Panc1 (cell line): ENCODE measurements around the gene IPO4. TPM values are rescaled to one million over a fixed set of nuclear protein-coding genes. Genes with fewer than 3 reads are reported as not detected.
"Not testable (repeated sequence)": the region's sequence is repeated elsewhere in the genome, so short reads cannot be mapped to it uniquely, and the experiment has no call there.

ENCODE experiments used
- ATAC-seq: fragments of 200-7000 bp; cut with Tn5 transposase; 2 replicates; pipeline ENCODE4 v1.9.1; 2020; ENCODE audit warnings: mild to moderate bottlenecking, moderate library complexity
- BruUV-seq: library from RNA; stranded (reverse); fragments of 400-500 nt; replicated peaks from 2 replicates; lab custom pipeline; 2021; lab: Mats Ljungman, UMichigan
- CTCF ChIA-PET: fragments of 300-600 bp; sonication (Branson Sonifier 250); formaldehyde crosslinking; loops from one replicate; lab custom pipeline; 2022; ENCODE audit warnings: antibody characterized with exemption; lab: Charles Lee
- POLR2A ChIA-PET: fragments of 300-600 bp; sonication (Branson Sonifier 250); formaldehyde crosslinking; loops from one replicate; lab custom pipeline; 2022; ENCODE audit warnings: antibody characterized with exemption; lab: Charles Lee
- DNase-seq: peaks from one replicate; pipeline ENCODE4 v3.0.0-alpha.2; 2010; ENCODE audit warnings: low read depth, low spot score
- H3K27ac ChIP-seq: 2 replicates; pipeline ENCODE4 v1.5.1; 2011; ENCODE audit warnings: mild to moderate bottlenecking, low read length, inconsistent platforms
- H3K27me3 ChIP-seq: fragments of 200-500 bp; sonication (Bioruptor generic); 2 replicates; pipeline ENCODE4 v1.6.0; 2014; ENCODE audit warnings: low read length, inconsistent platforms; ENCODE audit not compliant: control insufficient read depth, insufficient read depth
- H3K36me3 ChIP-seq: fragments of 200-500 bp; sonication (Bioruptor generic); 2 replicates; pipeline ENCODE4 v1.5.1; 2014; ENCODE audit warnings: inconsistent platforms, mild to moderate bottlenecking, low read length, moderate library complexity; ENCODE audit not compliant: control insufficient read depth, insufficient read depth
- H3K4me1 ChIP-seq: 2 replicates; pipeline ENCODE4 v1.5.1; 2011; ENCODE audit warnings: inconsistent platforms, mild to moderate bottlenecking, low read length, moderate library complexity; ENCODE audit not compliant: control insufficient read depth, insufficient read depth
- H3K4me3 ChIP-seq, 2 experiments: 2 replicates each; pipeline ENCODE4 v1.5.1; 2011 to 2012; ENCODE audit warnings: low read depth in 2 of 2, low read length in 2 of 2, mild to moderate bottlenecking in 2 of 2, inconsistent platforms in 1 of 2, moderate library complexity in 1 of 2
- H3K9me3 ChIP-seq: fragments of 200-500 bp; sonication (Bioruptor generic); 2 replicates; pipeline ENCODE4 v1.5.1; 2014; ENCODE audit warnings: low read depth, mild to moderate bottlenecking, inconsistent platforms, low read length, moderate library complexity; ENCODE audit not compliant: control insufficient read depth, insufficient read depth
- POLR2AphosphoS5 ChIP-seq: IDR thresholded peaks from 2 replicates; pipeline ENCODE4 v1.6.1; 2012; ENCODE audit warnings: mild to moderate bottlenecking, low read depth, low read length, moderate library complexity
- SIN3A ChIP-seq: IDR thresholded peaks from 2 replicates; pipeline ENCODE4 v1.6.1; 2012; ENCODE audit warnings: low read depth, mild to moderate bottlenecking, low read length, moderate library complexity, borderline replicate concordance; ENCODE audit not compliant: insufficient read depth
- TCF7L2 ChIP-seq: IDR thresholded peaks from 2 replicates; pipeline ENCODE4 v1.6.1; 2011; ENCODE audit warnings: mild to moderate bottlenecking, low read depth, low read length, inconsistent platforms
- in situ Hi-C: cut with HindIII; loops from 2 replicates; pipeline ENCODE4 v1.10.0; 2016; ENCODE audit warnings: low sequenced_read_pairs, low pct_unique_long_range_greater_than_20kb
- intact Hi-C: fragments of 100-400 bp; cut with micrococcal nuclease; formaldehyde crosslinking; loops from one replicate; pipeline ENCODE4 v1.10.0; 2022; ENCODE audit not compliant: unreplicated experiment
- total RNA-seq: library from RNA; stranded (reverse); gene quantifications from one replicate; pipeline ENCODE4 v1.2.1, GENCODE V29; 2021; ENCODE audit not compliant: unreplicated experiment
- TF ChIP-seq, protein P1 (sequence below): fragments of 450-650 bp; IDR thresholded peaks from 2 replicates; pipeline ENCODE4 v1.5.1; 2017; ENCODE audit warnings: mild to moderate bottlenecking
- TF ChIP-seq, protein P2 (sequence below), 2 experiments: IDR thresholded peaks; 2 replicates each; pipeline ENCODE4 v1.6.1; 2011 to 2012; ENCODE audit warnings: low read depth in 2 of 2, control low read depth in 1 of 2, low read length in 1 of 2, mild to moderate bottlenecking in 1 of 2, moderate library complexity in 1 of 2; ENCODE audit not compliant: insufficient read depth in 1 of 2

Gene IPO4
- total RNA-seq, 1 experiment from 2014 or later: 103 TPM

DNA sequence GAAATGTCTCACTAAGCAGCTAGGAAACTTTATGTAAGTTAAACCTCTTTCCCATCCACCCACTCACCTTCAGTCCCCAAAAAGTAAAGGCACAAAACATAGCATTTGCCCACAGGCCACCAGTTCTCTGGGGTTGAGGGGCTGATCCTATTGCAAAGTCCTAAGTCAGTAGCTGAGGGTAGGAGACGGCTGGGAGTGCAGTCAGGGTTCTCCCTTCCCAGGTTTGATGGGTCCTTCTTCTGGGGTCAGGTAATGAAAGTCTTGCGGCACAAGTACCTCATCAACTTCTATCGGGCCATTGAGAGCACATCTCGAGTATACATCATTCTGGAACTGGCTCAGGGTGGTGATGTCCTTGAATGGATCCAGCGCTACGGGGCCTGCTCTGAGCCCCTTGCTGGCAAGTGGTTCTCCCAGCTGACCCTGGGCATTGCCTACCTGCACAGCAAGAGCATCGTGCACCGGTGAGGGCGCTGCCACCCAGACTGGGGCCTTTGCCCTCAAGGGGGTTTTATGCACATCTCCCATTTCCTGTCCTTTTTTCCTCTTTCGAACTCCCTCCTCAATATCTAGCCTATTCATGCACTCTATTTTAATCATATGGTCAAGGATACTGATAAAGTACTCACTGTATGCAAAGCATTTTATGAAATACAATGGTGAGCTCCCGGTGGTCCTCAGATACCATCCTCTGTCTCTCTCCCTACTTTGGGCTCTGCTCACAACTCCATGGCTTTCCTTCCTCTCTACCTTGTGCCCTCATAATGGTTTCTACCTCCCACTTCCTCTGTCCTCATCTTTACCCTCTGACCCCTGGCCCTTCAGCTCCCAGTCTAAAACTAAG is 17.9 kb upstream of the IPO4 start:
- H3K4me3 ChIP-seq: no peak overlapping the region
- CTCF ChIA-PET: no interaction called here
- DNase-seq: no peak
- no peak for ATAC-seq
- H3K9me3 ChIP-seq: no peaks in the 10 kb centered on the region
- BruUV-seq: no TSS peak
- TF ChIP-seq POLR2AphosphoS5 (no peak), SIN3A (no peak), TCF7L2 (no peak)
- TF ChIP-seq, protein P1, sequence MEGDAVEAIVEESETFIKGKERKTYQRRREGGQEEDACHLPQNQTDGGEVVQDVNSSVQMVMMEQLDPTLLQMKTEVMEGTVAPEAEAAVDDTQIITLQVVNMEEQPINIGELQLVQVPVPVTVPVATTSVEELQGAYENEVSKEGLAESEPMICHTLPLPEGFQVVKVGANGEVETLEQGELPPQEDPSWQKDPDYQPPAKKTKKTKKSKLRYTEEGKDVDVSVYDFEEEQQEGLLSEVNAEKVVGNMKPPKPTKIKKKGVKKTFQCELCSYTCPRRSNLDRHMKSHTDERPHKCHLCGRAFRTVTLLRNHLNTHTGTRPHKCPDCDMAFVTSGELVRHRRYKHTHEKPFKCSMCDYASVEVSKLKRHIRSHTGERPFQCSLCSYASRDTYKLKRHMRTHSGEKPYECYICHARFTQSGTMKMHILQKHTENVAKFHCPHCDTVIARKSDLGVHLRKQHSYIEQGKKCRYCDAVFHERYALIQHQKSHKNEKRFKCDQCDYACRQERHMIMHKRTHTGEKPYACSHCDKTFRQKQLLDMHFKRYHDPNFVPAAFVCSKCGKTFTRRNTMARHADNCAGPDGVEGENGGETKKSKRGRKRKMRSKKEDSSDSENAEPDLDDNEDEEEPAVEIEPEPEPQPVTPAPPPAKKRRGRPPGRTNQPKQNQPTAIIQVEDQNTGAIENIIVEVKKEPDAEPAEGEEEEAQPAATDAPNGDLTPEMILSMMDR: no peak
- TF ChIP-seq, protein P2, sequence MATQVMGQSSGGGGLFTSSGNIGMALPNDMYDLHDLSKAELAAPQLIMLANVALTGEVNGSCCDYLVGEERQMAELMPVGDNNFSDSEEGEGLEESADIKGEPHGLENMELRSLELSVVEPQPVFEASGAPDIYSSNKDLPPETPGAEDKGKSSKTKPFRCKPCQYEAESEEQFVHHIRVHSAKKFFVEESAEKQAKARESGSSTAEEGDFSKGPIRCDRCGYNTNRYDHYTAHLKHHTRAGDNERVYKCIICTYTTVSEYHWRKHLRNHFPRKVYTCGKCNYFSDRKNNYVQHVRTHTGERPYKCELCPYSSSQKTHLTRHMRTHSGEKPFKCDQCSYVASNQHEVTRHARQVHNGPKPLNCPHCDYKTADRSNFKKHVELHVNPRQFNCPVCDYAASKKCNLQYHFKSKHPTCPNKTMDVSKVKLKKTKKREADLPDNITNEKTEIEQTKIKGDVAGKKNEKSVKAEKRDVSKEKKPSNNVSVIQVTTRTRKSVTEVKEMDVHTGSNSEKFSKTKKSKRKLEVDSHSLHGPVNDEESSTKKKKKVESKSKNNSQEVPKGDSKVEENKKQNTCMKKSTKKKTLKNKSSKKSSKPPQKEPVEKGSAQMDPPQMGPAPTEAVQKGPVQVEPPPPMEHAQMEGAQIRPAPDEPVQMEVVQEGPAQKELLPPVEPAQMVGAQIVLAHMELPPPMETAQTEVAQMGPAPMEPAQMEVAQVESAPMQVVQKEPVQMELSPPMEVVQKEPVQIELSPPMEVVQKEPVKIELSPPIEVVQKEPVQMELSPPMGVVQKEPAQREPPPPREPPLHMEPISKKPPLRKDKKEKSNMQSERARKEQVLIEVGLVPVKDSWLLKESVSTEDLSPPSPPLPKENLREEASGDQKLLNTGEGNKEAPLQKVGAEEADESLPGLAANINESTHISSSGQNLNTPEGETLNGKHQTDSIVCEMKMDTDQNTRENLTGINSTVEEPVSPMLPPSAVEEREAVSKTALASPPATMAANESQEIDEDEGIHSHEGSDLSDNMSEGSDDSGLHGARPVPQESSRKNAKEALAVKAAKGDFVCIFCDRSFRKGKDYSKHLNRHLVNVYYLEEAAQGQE (IDR thresholded peaks at IDR 0.05; ENCODE audit: insufficient read depth in 1 of 2, low read depth in 2 of 2, low read length in 1 of 2): no peak
- no peaks in the 10 kb centered on the region for H3K27me3 ChIP-seq
- no peaks in the 10 kb centered on the region for H3K36me3 ChIP-seq
- no peak overlapping the region for H3K27ac ChIP-seq
- no peaks in the 10 kb centered on the region for H3K4me1 ChIP-seq
- in situ Hi-C loops (no loop called here), intact Hi-C loops (no loop called here)
- POLR2A ChIA-PET: no interaction called here

DNA sequence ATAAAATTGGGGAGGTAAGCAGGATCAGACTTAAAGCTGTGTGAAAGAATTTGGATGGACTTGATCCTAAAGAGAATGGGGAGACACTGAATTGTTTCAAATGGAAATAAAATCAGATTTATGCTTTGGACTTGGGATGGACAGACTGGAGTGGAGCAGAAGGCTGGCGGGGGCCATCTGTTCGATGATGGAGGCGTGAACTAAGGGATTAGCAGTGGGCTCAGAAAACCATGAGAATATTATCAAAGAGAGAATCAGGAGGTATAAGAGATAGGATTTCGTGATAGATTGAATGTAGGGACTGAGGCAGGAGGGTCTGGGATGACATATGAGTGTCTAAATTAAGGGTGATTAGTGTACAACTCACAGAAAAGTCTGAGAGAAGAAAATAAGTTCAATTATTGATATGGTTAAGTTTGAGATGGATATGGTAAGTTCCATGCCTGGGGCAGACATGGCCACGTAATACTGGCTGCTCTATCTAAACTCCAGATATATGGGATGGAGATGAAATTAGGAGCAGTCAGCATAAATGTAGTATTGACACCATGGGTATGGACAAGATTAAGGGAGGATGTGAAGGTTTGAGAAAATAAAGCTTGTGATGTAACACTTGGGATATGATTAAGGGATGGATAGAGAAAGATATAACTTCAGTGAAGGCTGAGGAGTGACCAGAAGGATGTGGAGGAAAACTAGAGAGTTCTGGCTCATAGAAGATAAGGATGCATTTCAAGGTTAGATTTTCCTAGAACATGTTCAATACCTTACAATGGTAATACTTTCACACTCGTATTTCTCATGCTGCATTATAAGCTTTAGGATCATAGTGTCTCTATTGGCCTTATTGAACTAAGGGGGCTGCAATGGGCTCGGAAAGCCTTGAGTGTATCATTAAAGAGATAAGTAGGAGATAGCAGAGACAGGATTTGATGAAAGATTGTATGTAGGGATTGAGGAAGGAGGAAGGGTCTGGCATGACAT is 15.8 kb upstream of the IPO4 start:
- ATAC-seq (no peak), DNase-seq (no peak)
- Histone ChIP-seq H3K27ac (no peak overlapping the region), H3K27me3 (no peaks in the 10 kb centered on the region), H3K4me1 (no peaks in the 10 kb centered on the region), H3K9me3 (no peaks in the 10 kb centered on the region), H3K4me3 (no peak overlapping the region), H3K36me3 (no peaks in the 10 kb centered on the region)
- POLR2A ChIA-PET: no interaction called here
- TF ChIP-seq, protein P1: no peak
- TF ChIP-seq TCF7L2 (no peak), POLR2AphosphoS5 (no peak), SIN3A (no peak)
- TF ChIP-seq, protein P2 (IDR thresholded peaks at IDR 0.05; ENCODE audit: insufficient read depth in 1 of 2, low read depth in 2 of 2, low read length in 1 of 2): no peak
- BruUV-seq: no TSS peak
- intact Hi-C loops: no loop called here
- CTCF ChIA-PET: no interaction called here
- in situ Hi-C loops: no loop called here

DNA sequence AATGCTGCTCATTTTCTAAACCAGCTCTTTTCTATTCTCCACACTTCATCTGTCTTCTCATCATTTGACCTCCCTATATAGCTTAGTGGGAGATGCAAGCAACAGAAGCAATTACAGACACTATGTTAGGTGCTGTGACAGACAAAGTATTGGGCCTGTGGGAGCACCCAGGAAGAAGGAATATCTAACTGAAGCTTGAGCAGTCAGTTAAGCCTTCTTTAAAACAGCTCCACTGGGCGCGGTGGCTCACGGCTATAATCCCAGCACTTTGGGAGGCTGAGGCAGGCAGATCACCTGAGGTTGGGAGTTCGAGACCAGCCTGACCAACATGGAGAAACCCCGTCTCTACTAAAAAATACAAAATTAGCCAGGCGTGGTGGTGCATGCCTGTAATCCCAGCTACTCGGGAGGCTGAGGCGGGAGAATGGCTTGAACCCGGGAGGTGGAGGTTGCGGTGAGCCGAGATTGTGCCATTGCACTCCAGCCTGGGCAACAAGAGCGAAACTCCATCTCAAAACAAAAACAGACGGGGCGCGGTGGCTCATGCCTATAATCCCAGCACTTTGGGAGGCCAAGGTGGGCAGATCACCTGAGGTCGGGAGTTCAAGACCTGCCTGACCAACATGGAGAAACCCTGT is 14.8 kb upstream of the IPO4 start:
- intact Hi-C loops, in situ Hi-C loops, CTCF ChIA-PET, H3K4me1 ChIP-seq, H3K27ac ChIP-seq, BruUV-seq, H3K36me3 ChIP-seq, H3K4me3 ChIP-seq, H3K27me3 ChIP-seq, H3K9me3 ChIP-seq, POLR2A ChIA-PET, DNase-seq, ATAC-seq: not testable (repeated sequence)
